LNCAP (cell line): ENCODE data around the gene FKBP5.

Experiments used
- CTCF ChIP-seq: fragments of 450-650 bp; IDR thresholded peaks from 2 replicates; pipeline ENCODE4 v1.5.1; 2017; ENCODE audit warnings: mild to moderate bottlenecking

Gene FKBP5

GRCh38 chr6:35679399-35679798, 9.3 kb downstream of the FKBP5 start:
- no peak for TF ChIP-seq CTCF

- TF ChIP-seq CTCF: no peak
Observed at GRCh38 chr6:35678814-35679213, 9.9 kb downstream of the FKBP5 start.

GRCh38 chr6:35678021-35678654, 10.6 kb downstream of the FKBP5 start:
- TF ChIP-seq CTCF: no peak

- no peak for TF ChIP-seq CTCF
Observed at GRCh38 chr6:35677456-35677855, 11.3 kb downstream of the FKBP5 start.

- TF ChIP-seq CTCF: no peak
Observed at GRCh38 chr6:35675871-35676459, 12.8 kb downstream of the FKBP5 start.

- TF ChIP-seq CTCF: no peak
Observed at GRCh38 chr6:35674594-35674993, 14.1 kb downstream of the FKBP5 start.

GRCh38 chr6:35673755-35674154, 15.0 kb downstream of the FKBP5 start:
- TF ChIP-seq CTCF: no peak
